HG02884 (cell line): Measurements from ENCODE around the gene TNFSF9.

ENCODE experiments used
- ATAC-seq: cut with Tn5 transposase; IDR thresholded peaks from one replicate; pipeline ENCODE4 v1.9.1; 2021; ENCODE audit warnings: mild to moderate bottlenecking, moderate library complexity; ENCODE audit not compliant: unreplicated experiment

Gene TNFSF9

DNA sequence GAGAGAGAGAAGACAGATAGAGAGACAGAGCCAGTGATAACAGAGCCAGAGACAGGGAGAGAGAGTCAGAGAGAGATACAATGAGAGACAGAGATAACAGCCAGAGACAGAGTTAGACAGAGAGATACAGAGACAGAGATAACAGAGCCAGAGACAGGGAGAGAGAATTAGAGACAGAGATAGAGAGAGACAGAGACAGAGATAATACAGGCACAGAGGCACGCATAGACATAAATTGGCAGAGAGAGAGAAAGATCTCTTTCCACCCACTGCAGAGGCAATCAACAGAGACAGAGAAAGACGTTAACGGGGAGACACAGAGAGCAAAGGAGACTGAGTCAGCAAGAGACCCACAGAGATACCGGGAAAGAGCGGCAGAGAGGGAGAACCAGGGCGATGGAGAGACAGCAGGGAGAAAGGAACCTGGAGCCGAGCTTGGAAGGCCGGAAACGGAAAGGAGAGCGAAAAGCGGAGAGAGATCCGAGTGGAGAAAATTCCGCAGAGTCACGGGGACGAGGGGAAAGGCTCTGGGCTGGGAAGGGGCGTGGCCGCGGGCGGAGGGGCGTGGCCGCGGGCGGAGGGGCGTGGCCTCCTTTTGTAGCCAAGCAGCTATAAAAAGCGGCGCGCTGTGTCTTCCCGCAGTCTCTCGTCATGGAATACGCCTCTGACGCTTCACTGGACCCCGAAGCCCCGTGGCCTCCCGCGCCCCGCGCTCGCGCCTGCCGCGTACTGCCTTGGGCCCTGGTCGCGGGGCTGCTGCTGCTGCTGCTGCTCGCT is at the start of gene TNFSF9:
TNFSF9 (plus strand) TSS at position 641 of the 777 bp plus-strand sequence; CDS start at position 652, 11 bp downstream.
- peak; percentile 26 for ATAC-seq

- ATAC-seq: peak; percentile 52
These were observed 49.1 kb upstream of the TNFSF9 start, which contains the start of gene DENND1C for GRCh38 chr19:6481541-6482342. Gene DENND1C, minus strand, starts transcription at chr19:6481787. Its CDS starts 92 bp downstream, at chr19:6481695.

DNA sequence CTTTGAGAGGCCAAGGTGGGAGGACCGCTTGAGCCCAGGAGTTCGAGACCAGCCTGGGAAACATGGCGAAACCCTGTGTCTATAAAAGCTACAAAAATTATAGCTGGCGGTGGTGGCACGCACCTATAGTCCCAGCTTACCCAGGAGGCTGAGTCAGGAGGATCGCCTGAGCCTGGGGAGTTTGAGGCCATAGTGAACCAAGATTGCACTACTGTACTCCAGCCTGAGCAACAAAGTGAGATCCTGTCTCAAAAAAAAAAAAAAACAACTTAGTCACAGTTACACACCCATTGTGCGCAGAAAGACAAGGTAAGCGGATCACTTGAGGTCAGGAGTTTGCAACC is 48.5 kb upstream of the TNFSF9 start:
- no peak for ATAC-seq

- ATAC-seq: no peak
These were observed 47.6 kb upstream of the TNFSF9 start for GRCh38 chr19:6483235-6483634.

- ATAC-seq: no peak
These were observed 46.6 kb upstream of the TNFSF9 start for GRCh38 chr19:6484230-6484629.

- no peak for ATAC-seq
These were observed 46.0 kb upstream of the TNFSF9 start for GRCh38 chr19:6484831-6485230.

DNA sequence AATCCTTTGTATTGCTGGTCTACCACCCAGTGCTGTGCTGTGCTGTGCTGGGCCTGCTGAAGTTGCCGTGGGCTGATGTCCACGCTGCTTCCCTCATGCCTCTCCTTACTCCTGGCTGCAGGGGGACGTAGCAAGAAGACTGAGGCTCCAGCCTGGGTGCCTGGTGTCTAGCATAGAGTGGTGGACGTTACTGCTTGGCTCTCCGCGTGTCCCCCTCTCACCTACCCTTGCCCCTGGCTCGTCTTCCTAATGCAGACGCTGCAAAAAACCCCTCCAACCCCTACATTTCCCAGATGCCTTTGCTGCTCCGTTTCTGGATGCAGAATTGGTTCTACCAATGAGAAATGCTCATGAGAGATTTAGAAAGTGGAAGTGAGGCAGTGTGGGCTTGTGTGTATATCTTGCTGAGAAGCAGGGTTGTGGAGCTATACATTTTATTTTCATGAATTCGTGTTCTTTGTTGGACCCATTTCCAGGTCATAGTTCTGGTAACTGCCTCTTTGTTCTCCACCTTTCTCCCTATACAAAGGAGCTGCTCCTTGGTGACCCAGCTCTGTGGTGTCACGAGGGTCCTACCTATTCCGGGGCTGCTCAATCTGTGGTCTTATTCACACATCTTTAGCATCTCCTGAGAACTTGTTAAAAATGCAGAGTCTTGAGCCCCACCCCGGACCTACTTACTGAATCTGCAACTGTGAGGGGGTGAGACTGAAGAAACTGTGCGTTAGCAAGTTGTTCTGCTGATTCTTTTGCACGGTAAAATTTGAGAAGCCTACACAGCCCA is 41.4 kb upstream of the TNFSF9 start:
- ATAC-seq: no peak

DNA sequence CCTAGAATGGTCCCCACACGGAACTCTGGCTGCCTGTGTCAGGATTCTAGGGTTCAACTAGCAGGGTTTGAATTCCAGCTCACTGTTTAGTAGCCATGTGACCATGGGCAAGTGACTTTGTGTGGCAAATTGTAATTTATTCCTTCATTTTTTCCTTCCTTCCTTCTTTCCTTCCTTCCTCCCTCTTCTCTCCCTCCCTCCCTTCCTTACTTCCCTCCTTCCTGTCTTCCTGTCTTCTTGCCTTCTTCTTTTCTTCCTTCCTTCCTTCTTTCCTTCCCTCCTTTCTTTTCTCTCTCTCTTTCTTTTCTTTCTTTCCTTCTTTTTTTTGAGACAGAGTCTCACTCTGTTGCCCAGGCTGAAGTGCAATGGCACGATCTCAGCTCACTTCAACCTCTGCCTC is 40.7 kb upstream of the TNFSF9 start:
- ATAC-seq: no peak

DNA sequence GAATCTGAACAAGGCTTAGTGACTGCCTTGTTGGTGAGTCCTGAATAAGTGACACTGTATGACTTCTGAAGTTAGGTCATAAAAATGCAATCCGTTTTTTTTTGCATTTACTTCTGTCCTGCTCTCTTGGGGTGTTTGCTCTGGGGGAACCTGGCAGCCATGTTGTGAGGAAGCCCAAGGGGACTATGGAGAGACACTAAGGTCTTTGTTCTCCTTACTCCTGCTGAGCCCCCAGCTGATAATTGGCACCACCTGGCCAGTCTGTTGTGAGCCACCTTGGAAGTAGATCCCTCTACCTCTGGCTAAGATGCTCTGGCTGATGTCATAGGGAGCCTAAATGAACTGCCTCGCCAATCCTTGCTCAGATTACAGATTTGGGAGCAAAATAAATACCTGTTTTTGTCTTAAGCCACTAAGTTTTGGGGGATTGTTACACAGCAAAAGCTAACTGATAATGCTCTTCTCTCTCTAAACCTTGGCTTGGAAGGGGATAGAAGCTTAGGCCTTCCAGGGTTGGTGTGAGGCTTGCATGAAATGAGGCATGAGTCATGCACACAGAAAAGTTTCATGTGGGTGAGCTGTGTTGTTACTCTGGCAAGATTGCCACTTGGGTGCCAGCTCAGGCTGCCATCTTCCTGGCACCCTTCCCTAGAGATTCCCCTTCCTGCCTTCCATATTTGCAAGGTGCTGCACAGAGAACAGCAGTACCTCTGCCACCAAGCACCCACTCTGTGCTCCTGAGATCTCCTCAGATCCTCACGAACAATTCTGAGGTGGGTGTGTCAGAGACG is 38.8 kb upstream of the TNFSF9 start:
- no peak for ATAC-seq

- no peak for ATAC-seq
These were observed 36.3 kb upstream of the TNFSF9 start for GRCh38 chr19:6494438-6495036.

- no peak for ATAC-seq
These were observed 34.9 kb upstream of the TNFSF9 start for GRCh38 chr19:6495947-6496346.

GRCh38 chr19:6498294-6499036 is 32.4 kb upstream of the TNFSF9 start:
- no peak for ATAC-seq

- ATAC-seq: no peak
These were observed 31.6 kb upstream of the TNFSF9 start for GRCh38 chr19:6499052-6499790.

DNA sequence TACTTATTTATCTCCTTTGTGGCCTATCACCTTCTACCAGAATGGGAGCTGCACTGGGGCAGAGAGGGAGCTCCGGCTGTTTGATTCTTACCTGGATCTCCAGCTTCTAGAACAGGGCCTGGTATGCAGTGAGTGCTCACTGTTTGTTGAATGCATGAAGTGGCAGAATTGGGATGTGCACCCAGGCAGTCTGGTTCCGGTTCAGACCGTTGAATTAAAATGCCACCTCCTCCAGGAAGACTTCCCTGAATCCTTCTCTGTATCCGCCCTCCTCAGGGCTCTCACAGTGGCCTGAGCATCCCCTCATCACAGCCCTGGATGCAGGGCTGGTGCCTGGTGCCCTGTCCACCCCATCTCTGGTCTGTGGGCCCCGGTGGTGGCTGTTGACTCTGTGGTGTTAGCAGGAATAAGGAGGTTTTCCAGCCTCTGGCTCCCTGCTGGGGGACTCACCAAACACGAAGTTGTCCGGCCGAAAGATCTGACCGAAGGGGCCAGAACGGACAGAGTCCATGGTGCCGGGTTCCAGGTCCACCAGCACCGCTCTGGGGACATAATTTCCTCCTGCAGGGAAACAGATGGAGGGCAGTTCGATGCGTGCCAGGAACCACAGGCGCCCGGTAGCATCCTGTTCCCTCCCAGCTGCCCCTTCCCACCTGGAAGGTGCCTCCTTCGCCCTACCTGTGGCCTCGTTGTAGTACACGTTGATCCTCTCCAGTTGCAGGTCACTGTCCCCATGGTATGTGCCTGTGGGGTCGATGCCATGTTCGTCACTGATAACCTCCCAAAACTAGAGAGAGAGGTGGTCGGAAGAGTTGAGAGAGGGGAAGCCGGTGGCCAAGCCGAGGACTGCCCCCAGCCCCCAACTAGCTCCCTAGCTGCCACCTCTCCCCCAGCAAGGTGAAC is 29.7 kb upstream of the TNFSF9 start:
- no peak for ATAC-seq

GRCh38 chr19:6501740-6502648 is 28.8 kb upstream of the TNFSF9 start, which contains the start of gene TUBB4A:
Gene TUBB4A, minus strand, starts transcription at chr19:6502309. Its CDS starts 97 bp downstream, at chr19:6502212.
- no peak for ATAC-seq

DNA sequence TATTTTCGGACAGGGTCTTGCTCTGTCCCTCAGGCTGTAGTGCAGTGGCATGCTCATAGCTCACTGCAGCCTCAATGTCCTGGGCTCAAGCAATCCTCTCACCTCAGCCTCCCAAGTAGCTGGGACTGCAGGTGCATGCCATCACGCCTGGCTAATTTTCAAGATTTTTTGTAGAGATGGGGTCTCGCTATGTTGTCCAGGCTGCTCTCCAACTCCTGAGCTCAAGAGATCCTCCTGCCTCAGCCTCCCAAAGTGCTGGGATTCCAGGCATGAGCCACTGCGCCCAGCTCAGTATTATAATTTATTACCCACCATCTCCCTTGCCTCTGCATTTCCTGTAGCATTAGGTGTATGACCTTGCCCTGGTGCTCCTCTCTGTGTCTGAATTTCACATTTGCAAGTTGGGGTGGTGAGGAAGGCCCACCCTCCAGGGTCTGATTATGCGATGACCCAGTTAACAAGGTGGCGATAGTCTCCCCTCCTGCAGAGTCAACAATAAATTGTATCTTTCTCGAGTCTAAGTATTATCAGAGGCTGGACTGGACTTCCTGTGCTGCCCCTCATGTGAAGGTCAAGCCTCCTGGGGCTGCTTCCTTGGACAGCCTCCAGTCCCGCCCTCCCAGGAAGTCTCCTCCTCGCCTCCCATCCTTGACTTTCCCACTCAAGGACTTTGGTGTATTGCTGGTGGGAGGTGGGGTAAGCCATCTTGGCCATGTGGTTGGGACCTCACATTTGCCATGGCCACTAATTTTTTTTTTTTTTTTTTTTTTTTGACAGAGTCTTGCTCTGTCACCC is 27.2 kb upstream of the TNFSF9 start:
- no peak for ATAC-seq
